Hepatocyte (in vitro differentiated cells): ENCODE measurements around the gene ADAMTS12. TPM values are rescaled to one million over a fixed set of nuclear protein-coding genes. Genes with fewer than 3 reads are reported as not detected.

Experiments
- DNase-seq: peaks from one replicate; pipeline ENCODE4 v3.0.0-alpha.2; 2016; ENCODE audit warnings: low spot score
- H2AFZ ChIP-seq: fragments of 200-600 bp; sonication (generic); 2 replicates; pipeline ENCODE4 v1.6.0; 2016; ENCODE audit warnings: antibody characterized with exemption, mild to moderate bottlenecking
- H3K27ac ChIP-seq: fragments of 200-600 bp; sonication (generic); 2 replicates; pipeline ENCODE4 v1.5.1; 2016; ENCODE audit warnings: mild to moderate bottlenecking
- H3K27me3 ChIP-seq: fragments of 200-600 bp; sonication (generic); 2 replicates; pipeline ENCODE4 v1.6.1; 2016
- H3K36me3 ChIP-seq: fragments of 200-600 bp; sonication (generic); replicated peaks from 2 replicates; pipeline ENCODE4 v1.5.1; 2016; ENCODE audit warnings: low read depth; ENCODE audit not compliant: insufficient read depth
- H3K4me1 ChIP-seq: fragments of 200-600 bp; sonication (generic); 2 replicates; pipeline ENCODE4 v1.5.1; 2016; ENCODE audit warnings: mild to moderate bottlenecking, moderate library complexity; ENCODE audit not compliant: insufficient read depth
- H3K4me2 ChIP-seq: fragments of 200-600 bp; sonication (generic); 2 replicates; pipeline ENCODE4 v1.6.0; 2016
- H3K4me3 ChIP-seq: fragments of 200-600 bp; sonication (generic); 2 replicates; pipeline ENCODE4 v1.5.1; 2016; ENCODE audit warnings: mild to moderate bottlenecking
- H3K79me2 ChIP-seq: fragments of 200-600 bp; sonication (generic); 2 replicates; pipeline ENCODE4 v1.6.0; 2017; ENCODE audit warnings: mild to moderate bottlenecking
- H3K9me2 ChIP-seq: fragments of 200-600 bp; sonication (generic); replicated peaks from 2 replicates; pipeline ENCODE4 v1.6.0; 2017; ENCODE audit warnings: mild to moderate bottlenecking; ENCODE audit not compliant: insufficient read depth
- H3K9me3 ChIP-seq: fragments of 200-600 bp; sonication (generic); 2 replicates; pipeline ENCODE4 v1.5.1; 2016; ENCODE audit warnings: low read depth, mild to moderate bottlenecking
- H4K20me1 ChIP-seq: fragments of 200-600 bp; sonication (generic); 2 replicates; pipeline ENCODE4 v1.6.0; 2016; ENCODE audit warnings: mild to moderate bottlenecking; ENCODE audit not compliant: insufficient read depth, poor library complexity, severe bottlenecking
- EZH2 ChIP-seq: fragments of 200-600 bp; sonication (generic); IDR thresholded peaks from 2 replicates; pipeline ENCODE4 v1.6.1; 2016; ENCODE audit warnings: antibody characterized with exemption, mild to moderate bottlenecking, borderline replicate concordance
- EZH2phosphoT487 ChIP-seq: fragments of 200-600 bp; sonication (generic); IDR thresholded peaks from one replicate; pipeline ENCODE4 v1.6.1; 2018; ENCODE audit warnings: antibody characterized with exemption, mild to moderate bottlenecking, low read depth, moderate library complexity; ENCODE audit not compliant: unreplicated experiment, severe bottlenecking
- WGBS: methylation state at CpG from one replicate; pipeline ENCODE4 v1.1.6; 2016; ENCODE audit warnings: low lambda C conversion rate; ENCODE audit errors: missing lambda C conversion rate; 5-methylcytosine and 5-hydroxymethylcytosine counted together
- polyA plus RNA-seq: library from polyadenylated mRNA; unstranded; fragments of >200 nt; fragmentation: Nextera tagmentation; extraction: Ambion mirVana; gene quantifications from 2 replicates; pipeline ENCODE4 v1.2.1, GENCODE V29; 2016
- total RNA-seq: library from RNA; depleted of rRNA; stranded (reverse); fragments of >200 nt; gene quantifications from 2 replicates; pipeline ENCODE4 v1.2.3, GENCODE V29; 2014
- TF ChIP-seq, protein P1 (sequence below): fragments of 200-600 bp; sonication (generic); IDR thresholded peaks from 2 replicates; pipeline ENCODE4 v1.5.1; 2016; ENCODE audit warnings: antibody characterized with exemption, mild to moderate bottlenecking; ENCODE audit not compliant: poor library complexity

Gene ADAMTS12
- total and polyA plus RNA-seq, 2 experiments from 2014 or later: 3.2 to 8.9 TPM

DNA sequence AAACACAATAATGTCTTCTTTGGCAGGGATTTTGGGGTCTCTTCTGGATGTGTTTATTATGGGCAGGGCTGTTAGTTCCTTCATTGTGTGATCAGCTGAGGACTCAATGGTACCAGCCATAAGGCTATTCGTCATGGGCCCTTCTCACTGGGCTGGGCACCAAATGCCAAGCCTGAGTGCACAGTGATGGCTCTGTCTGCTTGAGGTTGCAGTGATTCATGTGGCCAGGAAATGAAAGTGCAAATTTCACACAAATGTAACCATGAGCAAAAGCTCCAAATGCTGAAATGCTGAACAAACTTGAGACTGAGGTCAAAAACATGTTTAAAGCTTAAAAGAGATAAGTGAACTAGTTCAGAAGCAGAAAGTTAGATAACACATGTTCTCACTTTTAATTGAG lies 260.0 kb downstream of the ADAMTS12 start:
- Histone ChIP-seq H3K4me3 (no peak overlapping the region), H3K27me3 (no peaks in the 10 kb centered on the region), H3K4me2 (no peak overlapping the region), H3K4me1 (no peaks in the 10 kb centered on the region), H3K9me3 (no peaks in the 10 kb centered on the region), H3K79me2 (no peaks in the 10 kb centered on the region), H3K36me3 (no peaks in the 10 kb centered on the region), H3K9me2 (no peaks in the 10 kb centered on the region), H3K27ac (no peak overlapping the region), H4K20me1 (no peaks in the 10 kb centered on the region), H2AFZ (no peak overlapping the region)
- TF ChIP-seq, protein P1, sequence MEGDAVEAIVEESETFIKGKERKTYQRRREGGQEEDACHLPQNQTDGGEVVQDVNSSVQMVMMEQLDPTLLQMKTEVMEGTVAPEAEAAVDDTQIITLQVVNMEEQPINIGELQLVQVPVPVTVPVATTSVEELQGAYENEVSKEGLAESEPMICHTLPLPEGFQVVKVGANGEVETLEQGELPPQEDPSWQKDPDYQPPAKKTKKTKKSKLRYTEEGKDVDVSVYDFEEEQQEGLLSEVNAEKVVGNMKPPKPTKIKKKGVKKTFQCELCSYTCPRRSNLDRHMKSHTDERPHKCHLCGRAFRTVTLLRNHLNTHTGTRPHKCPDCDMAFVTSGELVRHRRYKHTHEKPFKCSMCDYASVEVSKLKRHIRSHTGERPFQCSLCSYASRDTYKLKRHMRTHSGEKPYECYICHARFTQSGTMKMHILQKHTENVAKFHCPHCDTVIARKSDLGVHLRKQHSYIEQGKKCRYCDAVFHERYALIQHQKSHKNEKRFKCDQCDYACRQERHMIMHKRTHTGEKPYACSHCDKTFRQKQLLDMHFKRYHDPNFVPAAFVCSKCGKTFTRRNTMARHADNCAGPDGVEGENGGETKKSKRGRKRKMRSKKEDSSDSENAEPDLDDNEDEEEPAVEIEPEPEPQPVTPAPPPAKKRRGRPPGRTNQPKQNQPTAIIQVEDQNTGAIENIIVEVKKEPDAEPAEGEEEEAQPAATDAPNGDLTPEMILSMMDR: no peak
- TF ChIP-seq EZH2 (no peak), EZH2phosphoT487 (no peak)
- DNase-seq: no peak
- 100% methylated on average over 1 of the region's 1 CpG for WGBS

- no peaks in the 10 kb centered on the region for H3K9me2 ChIP-seq
- TF ChIP-seq EZH2 (no peak), EZH2phosphoT487 (no peak)
- TF ChIP-seq, protein P1: no peak
- 100% methylated on average over 1 of the region's 1 CpG for WGBS
- H3K36me3 ChIP-seq: no peaks in the 10 kb centered on the region
- H3K27me3 ChIP-seq: no peaks in the 10 kb centered on the region
- H3K4me2 ChIP-seq: no peak overlapping the region
- no peak overlapping the region for H2AFZ ChIP-seq
- no peaks in the 10 kb centered on the region for H3K79me2 ChIP-seq
- H3K4me1 ChIP-seq: no peaks in the 10 kb centered on the region
- H4K20me1 ChIP-seq: no peaks in the 10 kb centered on the region
- no peaks in the 10 kb centered on the region for H3K9me3 ChIP-seq
- no peak for DNase-seq
- no peak overlapping the region for H3K27ac ChIP-seq
- no peak overlapping the region for H3K4me3 ChIP-seq
Measured at GRCh38 chr5:33631139-33631538, 260.7 kb downstream of the ADAMTS12 start.

DNA sequence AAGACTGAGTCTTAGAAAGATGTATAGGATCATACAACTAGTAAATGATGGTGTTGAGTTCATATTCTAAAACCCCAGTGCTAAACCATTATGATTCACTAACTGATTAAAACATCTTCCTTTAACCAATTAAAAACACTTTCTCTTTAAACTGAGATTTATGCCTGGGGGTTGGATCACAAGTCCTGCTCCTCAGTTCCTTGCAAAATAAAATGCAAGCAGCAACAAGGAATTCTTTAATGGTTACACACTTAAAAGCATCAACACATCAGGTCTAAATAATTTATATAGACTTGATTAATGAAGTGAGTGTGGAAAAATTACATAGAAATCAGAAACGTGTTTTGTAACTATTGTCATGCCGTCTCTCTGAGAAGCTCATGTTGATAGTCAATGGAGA lies 261.8 kb downstream of the ADAMTS12 start:
- H3K4me1 ChIP-seq: no peaks in the 10 kb centered on the region
- no peak overlapping the region for H3K4me2 ChIP-seq
- no peaks in the 10 kb centered on the region for H3K27me3 ChIP-seq
- no peak overlapping the region for H3K4me3 ChIP-seq
- no peak overlapping the region for H3K27ac ChIP-seq
- no peaks in the 10 kb centered on the region for H3K9me3 ChIP-seq
- H3K79me2 ChIP-seq: no peaks in the 10 kb centered on the region
- no peaks in the 10 kb centered on the region for H4K20me1 ChIP-seq
- TF ChIP-seq, protein P1: no peak
- TF ChIP-seq EZH2phosphoT487: no peak
- TF ChIP-seq EZH2: no peak
- no peak for DNase-seq
- no peaks in the 10 kb centered on the region for H3K9me2 ChIP-seq
- no peaks in the 10 kb centered on the region for H3K36me3 ChIP-seq
- no peak overlapping the region for H2AFZ ChIP-seq
- WGBS: 86% methylated on average over 2 of the region's 2 CpGs

- Histone ChIP-seq H3K27ac (no peak overlapping the region), H3K4me2 (no peak overlapping the region), H3K9me2 (no peaks in the 10 kb centered on the region), H2AFZ (no peak overlapping the region), H3K4me1 (no peaks in the 10 kb centered on the region), H3K79me2 (no peaks in the 10 kb centered on the region), H4K20me1 (no peaks in the 10 kb centered on the region), H3K9me3 (no peaks in the 10 kb centered on the region), H3K4me3 (no peak overlapping the region), H3K27me3 (no peaks in the 10 kb centered on the region), H3K36me3 (no peaks in the 10 kb centered on the region)
- WGBS: 84% methylated on average over 1 of the region's 1 CpG
- DNase-seq: no peak
- TF ChIP-seq EZH2phosphoT487 (no peak), EZH2 (no peak)
- TF ChIP-seq, protein P1: no peak
Measured at GRCh38 chr5:33628796-33629195, 263.0 kb downstream of the ADAMTS12 start.
